Stimulated activated CD8-positive, alpha-beta memory T cell treated with anti-CD3 and anti-CD28 coated beads, Interleukin-2, amount 100 ng/mL, for 1 hour (primary cell): ENCODE data around the gene AKAP10.
A peak's percentile ranks its signal among the peaks of the same experiment; 100 is the strongest.
"Not testable (repeated sequence)": the region's sequence is repeated elsewhere in the genome, so short reads cannot be mapped to it uniquely, and the experiment has no call there.

ENCODE experiments used
- DNase-seq, 2 donors: peaks; one replicate each; pipeline ENCODE4 v3.0.0-alpha.2; 2020; ENCODE audit warnings: low read depth in 2 of 2

Gene AKAP10

GRCh38 chr17:19977293-19978208, at the start of gene AKAP10:
TSS of gene AKAP10 (minus strand) at chr17:19977828. CDS start at chr17:19977679, 149 bp downstream.
- peak; percentile 89 for DNase-seq

- no peak for DNase-seq
Measured at GRCh38 chr17:20026960-20027359, 49.3 kb upstream of the AKAP10 start.

GRCh38 chr17:20022701-20023100, 45.1 kb upstream of the AKAP10 start:
- DNase-seq = no peak

- not testable (repeated sequence) for DNase-seq
Measured at GRCh38 chr17:20016475-20016992, 38.9 kb upstream of the AKAP10 start.

GRCh38 chr17:20012017-20012536, 34.4 kb upstream of the AKAP10 start:
- no peak for DNase-seq

GRCh38 chr17:20010936-20011335, 33.3 kb upstream of the AKAP10 start:
- no peak for DNase-seq

- DNase-seq = no peak
Measured at GRCh38 chr17:20010099-20010863, 32.7 kb upstream of the AKAP10 start.

GRCh38 chr17:20009302-20010098, 31.9 kb upstream of the AKAP10 start, which contains the start of gene SPECC1:
TSS of gene SPECC1 (plus strand) at chr17:20009359. CDS start at chr17:20096652, 87,293 bp downstream.
- DNase-seq = peak; percentile 73 to 74

GRCh38 chr17:20009052-20009301, 31.3 kb upstream of the AKAP10 start:
- no peak for DNase-seq

- no peak for DNase-seq
Measured at GRCh38 chr17:20008242-20009051, 30.8 kb upstream of the AKAP10 start.

GRCh38 chr17:19996502-19996901, 18.9 kb upstream of the AKAP10 start:
- no peak for DNase-seq

GRCh38 chr17:19996086-19996485, 18.5 kb upstream of the AKAP10 start:
- DNase-seq = no peak

- peak; percentile 51 to 54 for DNase-seq
Measured at GRCh38 chr17:19992803-19993713, 15.4 kb upstream of the AKAP10 start.

- DNase-seq = no peak
Measured at GRCh38 chr17:19991252-19991885, 13.7 kb upstream of the AKAP10 start.

- DNase-seq = no peak
Measured at GRCh38 chr17:19987897-19988296, 10.3 kb upstream of the AKAP10 start.

GRCh38 chr17:19986941-19987861, 9.6 kb upstream of the AKAP10 start:
- DNase-seq = no peak

GRCh38 chr17:19979917-19980770, 2.5 kb upstream of the AKAP10 start:
- DNase-seq = no peak
